Measurements from ENCODE around the gene STRA8. TPM values are rescaled to one million over a fixed set of nuclear protein-coding genes. Genes with fewer than 3 reads are reported as not detected.

STRA8 gene
- total RNA-seq, 1 experiment from 2014 or later = not detected

DNA sequence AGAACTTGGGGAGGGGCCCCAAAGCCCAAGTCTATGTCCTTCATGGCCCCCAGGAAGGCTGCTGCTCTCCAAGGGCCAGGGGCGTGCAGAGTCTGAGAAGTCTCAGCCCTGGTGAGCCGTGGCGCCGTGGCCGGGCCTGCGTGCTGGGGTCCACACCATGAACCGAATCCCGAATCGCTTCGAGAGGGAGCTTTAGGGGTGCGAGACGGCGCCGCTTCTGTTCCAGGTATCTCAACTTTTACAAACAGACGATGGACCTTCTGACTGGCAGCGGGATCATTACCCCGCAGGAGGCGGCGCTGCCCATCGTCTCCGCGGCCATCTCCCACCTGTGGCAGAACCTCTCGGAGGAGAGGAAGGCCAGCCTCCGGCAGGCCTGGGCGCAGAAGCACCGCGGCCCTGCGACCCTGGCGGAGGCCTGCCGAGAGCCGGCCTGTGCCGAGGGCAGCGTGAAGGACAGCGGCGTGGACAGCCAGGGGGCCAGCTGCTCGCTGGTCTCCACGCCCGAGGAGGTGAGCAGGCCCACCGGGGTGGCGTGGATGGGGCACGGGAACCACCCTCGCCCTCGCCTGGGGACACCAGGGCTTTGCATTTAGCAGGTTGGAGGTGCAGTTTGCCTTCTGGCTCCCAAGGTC is 12.7 kb downstream of the STRA8 start:
- Histone ChIP-seq H2AK5ac (ENCODE audit: insufficient read length, low read length) (no peak overlapping the region), H3K4ac (ENCODE audit: low read depth, low read length) (no peak overlapping the region), H3K4me2 (ENCODE audit: insufficient read depth, insufficient read length, low read length) (no peak overlapping the region), H3K27me3 (ENCODE audit: insufficient read depth, low read length) (no peaks in the 10 kb centered on the region), H3T11ph (ENCODE audit: low read length) (no peak overlapping the region), H4K8ac (replicated peaks; ENCODE audit: insufficient read length, low read depth, low read length) (no peak overlapping the region), H4K20me1 (ENCODE audit: control insufficient read depth, insufficient read depth, insufficient read length) (no peaks in the 10 kb centered on the region), H3K27ac (ENCODE audit: insufficient read length, low read depth, low read length) (no peak overlapping the region), H2AFZ (ENCODE audit: low read length) (no peak overlapping the region), H3K9me3 (ENCODE audit: control insufficient read depth, low read depth, low read length) (no peaks in the 10 kb centered on the region), H3K79me2 (ENCODE audit: insufficient read depth, low read length) (no peaks in the 10 kb centered on the region), H2BK12ac (ENCODE audit: insufficient read length, low read depth, low read length) (no peak overlapping the region), H3K18ac (ENCODE audit: insufficient read length, low read depth, low read length) (no peak overlapping the region), H3K9ac (ENCODE audit: extremely low read depth, insufficient read length, low read length) (no peak overlapping the region), H2BK15ac (ENCODE audit: low read depth, low read length) (no peak overlapping the region), H3K79me1 (ENCODE audit: insufficient read depth, low read depth, low read length, poor library complexity, severe bottlenecking) (no peaks in the 10 kb centered on the region), H2BK5ac (ENCODE audit: insufficient read length, low read length) (no peak overlapping the region), H2BK120ac (ENCODE audit: low read depth, low read length, poor library complexity, severe bottlenecking) (no peak overlapping the region), H3K56ac (ENCODE audit: insufficient read length, low read depth, low read length) (no peak overlapping the region), H3K4me1 (ENCODE audit: insufficient read depth, low read length) (0 out of 2 replicates have a peak, but pooled peaks cover 5% of the 10 kb centered on the region), H3K14ac (ENCODE audit: insufficient read depth, low read length) (no peak overlapping the region), H2BK20ac (ENCODE audit: low read depth, low read length, poor library complexity, severe bottlenecking) (no peak overlapping the region), H4K91ac (ENCODE audit: insufficient read length, low read depth, low read length) (no peak overlapping the region), H4K5ac (ENCODE audit: insufficient read length, low read depth, low read length) (no peak overlapping the region), H3K23me2 (ENCODE audit: insufficient read length, low read depth, low read length, poor library complexity, severe bottlenecking) (no peaks in the 10 kb centered on the region), H3K23ac (ENCODE audit: insufficient read length, low read depth, low read length) (no peak overlapping the region)
- no peak overlapping the region for H3K4me3 Mint-ChIP-seq
- DNase-seq = peak; percentile 17
- H3K36me3 Mint-ChIP-seq (ENCODE audit: insufficient read depth in 1 of 3, low read depth in 3 of 3) = no peaks in the 10 kb centered on the region; a peak in 1 of 7 replicates
- peaks cover 3 to 11% of the 10 kb centered on the region in 2 experiments; a peak in 3 of 4 replicates for H3K4me1 Mint-ChIP-seq
- no peaks in the 10 kb centered on the region; the same call in 1 of the 2 replicates for H3K27me3 Mint-ChIP-seq (ENCODE audit: low read depth)
- TF ChIP-seq, protein P1, sequence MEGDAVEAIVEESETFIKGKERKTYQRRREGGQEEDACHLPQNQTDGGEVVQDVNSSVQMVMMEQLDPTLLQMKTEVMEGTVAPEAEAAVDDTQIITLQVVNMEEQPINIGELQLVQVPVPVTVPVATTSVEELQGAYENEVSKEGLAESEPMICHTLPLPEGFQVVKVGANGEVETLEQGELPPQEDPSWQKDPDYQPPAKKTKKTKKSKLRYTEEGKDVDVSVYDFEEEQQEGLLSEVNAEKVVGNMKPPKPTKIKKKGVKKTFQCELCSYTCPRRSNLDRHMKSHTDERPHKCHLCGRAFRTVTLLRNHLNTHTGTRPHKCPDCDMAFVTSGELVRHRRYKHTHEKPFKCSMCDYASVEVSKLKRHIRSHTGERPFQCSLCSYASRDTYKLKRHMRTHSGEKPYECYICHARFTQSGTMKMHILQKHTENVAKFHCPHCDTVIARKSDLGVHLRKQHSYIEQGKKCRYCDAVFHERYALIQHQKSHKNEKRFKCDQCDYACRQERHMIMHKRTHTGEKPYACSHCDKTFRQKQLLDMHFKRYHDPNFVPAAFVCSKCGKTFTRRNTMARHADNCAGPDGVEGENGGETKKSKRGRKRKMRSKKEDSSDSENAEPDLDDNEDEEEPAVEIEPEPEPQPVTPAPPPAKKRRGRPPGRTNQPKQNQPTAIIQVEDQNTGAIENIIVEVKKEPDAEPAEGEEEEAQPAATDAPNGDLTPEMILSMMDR (conservative IDR thresholded peaks at IDR 0.05) = no peak
- no peak overlapping the region for H3K27ac Mint-ChIP-seq
- WGBS (ENCODE audit: extremely low coverage, insufficient read length, low lambda C conversion rate) = no CpG with 5 or more reads among the region's 43 CpGs
- H3K9me3 Mint-ChIP-seq = peaks cover 0 to 4% of the 10 kb centered on the region in 2 experiments; a peak in 2 of 5 replicates

All from H9 (cell line).